GM12878 (cell line): ENCODE results near the gene RHOF. TPM values are rescaled to one million over a fixed set of nuclear protein-coding genes. Genes with fewer than 3 reads are reported as not detected.

Experiments used
- CBFB ChIP-seq: IDR thresholded peaks from 2 replicates; pipeline ENCODE4 v1.6.1; 2016; ENCODE audit warnings: antibody characterized with exemption, low read depth
- CTCF ChIP-seq, 3 experiments: IDR thresholded peaks in 2 of 3; conservative IDR thresholded peaks in 1 of 3; 2 replicates each; pipeline ENCODE4 v1.5.1; 2011; ENCODE audit warnings: low read depth in 3 of 3, low read length in 3 of 3, mild to moderate bottlenecking in 3 of 3, control low read depth in 2 of 3, moderate library complexity in 2 of 3, inconsistent platforms in 1 of 3, mixed read lengths in 1 of 3; ENCODE audit not compliant: control insufficient read depth in 2 of 3, insufficient read depth in 1 of 3; ENCODE audit errors: extremely low read depth in 1 of 3
- EGR1 ChIP-seq, 2 experiments: IDR thresholded peaks; 1 replicate in 1 of 2; 2 replicates in 1 of 2; pipeline ENCODE4 v1.6.1; 2011 to 2012; ENCODE audit warnings: low read depth in 2 of 2, low read length in 2 of 2, borderline replicate concordance in 1 of 2, mild to moderate bottlenecking in 1 of 2, moderate library complexity in 1 of 2
- ELK1 ChIP-seq: IDR thresholded peaks from 2 replicates; pipeline ENCODE4 v1.6.1; 2012; ENCODE audit warnings: low read depth, low read length, improper control_type of control experiment
- FOXM1 ChIP-seq: IDR thresholded peaks from 2 replicates; pipeline ENCODE4 v1.6.1; 2012; ENCODE audit warnings: low read depth, mild to moderate bottlenecking, inconsistent platforms, low read length, moderate library complexity
- HCFC1 ChIP-seq: fragments of 150-350 bp; IDR thresholded peaks from 2 replicates; pipeline ENCODE4 v1.6.1; 2014; ENCODE audit warnings: low read length
- IKZF1 ChIP-seq: fragments of 450-650 bp; conservative IDR thresholded peaks from 2 replicates; pipeline ENCODE4 v1.6.1; 2017; ENCODE audit warnings: antibody characterized with exemption, mild to moderate bottlenecking
- IKZF2 ChIP-seq, 2 experiments: fragments of 450-650 bp; IDR thresholded peaks; 2 replicates each; pipeline ENCODE4 v1.6.1; 2017; ENCODE audit warnings: mild to moderate bottlenecking in 2 of 2, moderate library complexity in 2 of 2
- IRF3 ChIP-seq: fragments of 450-650 bp; IDR thresholded peaks from 2 replicates; pipeline ENCODE4 v1.6.1; 2014; ENCODE audit warnings: mild to moderate bottlenecking
- MAX ChIP-seq: IDR thresholded peaks from 2 replicates; pipeline ENCODE4 v1.6.1; 2012; ENCODE audit warnings: low read depth, low read length, improper control_type of control experiment
- MTA3 ChIP-seq: IDR thresholded peaks from 2 replicates; pipeline ENCODE4 v1.6.1; 2012; ENCODE audit warnings: low read length, inconsistent platforms, borderline replicate concordance
- MYB ChIP-seq: fragments of 150-350 bp; IDR thresholded peaks from 2 replicates; pipeline ENCODE4 v1.6.1; 2014; ENCODE audit warnings: mild to moderate bottlenecking, low read depth, low read length, borderline replicate concordance
- NR2F1 ChIP-seq: fragments of 450-650 bp; conservative IDR thresholded peaks from 2 replicates; pipeline ENCODE4 v1.6.1; 2017; ENCODE audit warnings: mild to moderate bottlenecking
- NRF1 ChIP-seq: conservative IDR thresholded peaks from 2 replicates; pipeline ENCODE4 v1.6.1; 2011; ENCODE audit warnings: mild to moderate bottlenecking, low read depth, low read length, improper control_type of control experiment
- RAD21 ChIP-seq: IDR thresholded peaks from 2 replicates; pipeline ENCODE4 v1.6.1; 2011; ENCODE audit warnings: mild to moderate bottlenecking, low read depth, low read length, moderate library complexity; ENCODE audit not compliant: insufficient read depth
- RELA ChIP-seq: fragments of 450-650 bp; IDR thresholded peaks from 2 replicates; pipeline ENCODE4 v1.8.0; 2014; ENCODE audit warnings: borderline replicate concordance; ENCODE audit not compliant: partially characterized antibody
- SKIL ChIP-seq: fragments of 450-650 bp; IDR thresholded peaks from 2 replicates; pipeline ENCODE4 v1.6.1; 2017; ENCODE audit warnings: mild to moderate bottlenecking, low read depth, inconsistent platforms; ENCODE audit not compliant: poor library complexity, severe bottlenecking
- SMAD5 ChIP-seq: IDR thresholded peaks from 2 replicates; pipeline ENCODE4 v1.6.1; 2016; ENCODE audit warnings: antibody characterized with exemption, low read depth
- SMARCA5 ChIP-seq: fragments of 450-650 bp; IDR thresholded peaks from 2 replicates; pipeline ENCODE4 v1.6.1; 2017; ENCODE audit warnings: mild to moderate bottlenecking
- STAT1 ChIP-seq: fragments of 450-650 bp; conservative IDR thresholded peaks from 2 replicates; pipeline ENCODE4 v1.6.1; 2014; ENCODE audit warnings: antibody characterized with exemption, mild to moderate bottlenecking
- TARDBP ChIP-seq: IDR thresholded peaks from 2 replicates; pipeline ENCODE4 v1.6.1; 2016; ENCODE audit warnings: borderline replicate concordance
- ZNF24 ChIP-seq: fragments of 450-650 bp; IDR thresholded peaks from 2 replicates; pipeline ENCODE4 v1.6.1; 2017; ENCODE audit warnings: antibody characterized with exemption, mild to moderate bottlenecking
- ZNF384 ChIP-seq: IDR thresholded peaks from 2 replicates; pipeline ENCODE4 v1.6.1; 2012; ENCODE audit warnings: low read depth, mild to moderate bottlenecking, low read length, improper control_type of control experiment, borderline replicate concordance
- polyA plus RNA-seq, 11 experiments: library from polyadenylated mRNA; depleted of rRNA in 4 of 11; unstranded in 6 of 11; stranded (reverse) in 5 of 11; fragments of >200 nt; fragmentation: Nextera tagmentation in 4 of 11; fragmentation: Illumina TruSeq in 1 of 11; extraction: Ambion mirVana in 4 of 11; extraction: Trizol in 1 of 11; gene quantifications; 1 replicate in 1 of 11; 2 replicates in 10 of 11; pipeline versions ENCODE4 v1.2.1 to v1.2.3, GENCODE V29; 2011 to 2016; ENCODE audit warnings: inconsistent platforms in 2 of 11, missing spikeins in 2 of 11, low read depth in 1 of 11
- total RNA-seq, 4 experiments: library from RNA; depleted of rRNA in 3 of 4; stranded (reverse); fragments of >200 nt in 3 of 4; fragmentation: Illumina TruSeq in 1 of 4; extraction: Trizol in 1 of 4; gene quantifications; 2 replicates each; pipeline versions ENCODE4 v1.2.1 to v1.2.3, GENCODE V29; 2013 to 2021

RHOF gene
- total and polyA plus RNA-seq, 10 of the 15 experiments (the other 5 are each of a cell fraction or from before 2014, with no cell fraction given), result 6.1 to 78.7 (median 39.7) TPM

GRCh38 chr12:121795034-121795968 is 1.8 kb upstream of the RHOF start (continued):
- TF ChIP-seq MAX, result no peak
- TF ChIP-seq EGR1 (IDR thresholded peaks at IDR 0.05; ENCODE audit: borderline replicate concordance in 1 of 2, low read depth in 2 of 2, low read length in 2 of 2), result 0 out of 3 replicates have a peak, but pooled peaks of 1 of the 2 experiments have one; percentile 30
- 0 out of 2 replicates have a peak, but pooled peaks have one; percentile 29 for TF ChIP-seq SMAD5
- TF ChIP-seq ZNF24, result no peak
- TF ChIP-seq FOXM1, result no peak
- TF ChIP-seq SMARCA5, result peak; percentile 76; the same call in 1 of the 2 replicates
- TF ChIP-seq RAD21, result peak; percentile 93
- TF ChIP-seq RELA, result peak; percentile 40
- no peak for TF ChIP-seq NRF1
- peak; percentile 62; the same call in 1 of the 2 replicates for TF ChIP-seq STAT1
- TF ChIP-seq ZNF384, result no peak
- no peak for TF ChIP-seq MTA3
- TF ChIP-seq CBFB, result peak; percentile 49; the same call in 1 of the 2 replicates
- peak; percentile 95 to 99 (median 96); a peak in 5 of 6 replicates for TF ChIP-seq CTCF (IDR thresholded peaks at IDR 0.05 in 2 of 3, conservative IDR thresholded peaks at IDR 0.05 in 1 of 3; ENCODE audit: control insufficient read depth in 2 of 3, extremely low read depth in 1 of 3, insufficient read depth in 1 of 3, low read depth in 3 of 3, low read length in 3 of 3)
- TF ChIP-seq IKZF1, result peak; percentile 49; the same call in 1 of the 2 replicates
- TF ChIP-seq NR2F1, result peak; percentile 48
- peak in 1 of 2 experiments; percentile 30; a peak in 3 of 4 replicates for TF ChIP-seq IKZF2 (IDR thresholded peaks at IDR 0.05)
- TF ChIP-seq IRF3, result 0 out of 2 replicates have a peak, but pooled peaks have one; percentile 36
- TF ChIP-seq ELK1, result no peak
- peak; percentile 1; the same call in 1 of the 2 replicates for TF ChIP-seq HCFC1
- no peak for TF ChIP-seq SKIL
- no peak for TF ChIP-seq TARDBP
- TF ChIP-seq MYB, result 0 out of 2 replicates have a peak, but pooled peaks have one; percentile 37
